HEK293T (cell line): Measurements from ENCODE around the gene MTERF4.

Experiments
- ARNT ChIP-seq: fragments of 450-650 bp; IDR thresholded peaks from 2 replicates; pipeline ENCODE4 v1.6.1; 2017; ENCODE audit warnings: mild to moderate bottlenecking
- ELF4 ChIP-seq: fragments of 450-650 bp; IDR thresholded peaks from 2 replicates; pipeline ENCODE4 v1.6.1; 2017; ENCODE audit warnings: antibody characterized with exemption

DNA sequence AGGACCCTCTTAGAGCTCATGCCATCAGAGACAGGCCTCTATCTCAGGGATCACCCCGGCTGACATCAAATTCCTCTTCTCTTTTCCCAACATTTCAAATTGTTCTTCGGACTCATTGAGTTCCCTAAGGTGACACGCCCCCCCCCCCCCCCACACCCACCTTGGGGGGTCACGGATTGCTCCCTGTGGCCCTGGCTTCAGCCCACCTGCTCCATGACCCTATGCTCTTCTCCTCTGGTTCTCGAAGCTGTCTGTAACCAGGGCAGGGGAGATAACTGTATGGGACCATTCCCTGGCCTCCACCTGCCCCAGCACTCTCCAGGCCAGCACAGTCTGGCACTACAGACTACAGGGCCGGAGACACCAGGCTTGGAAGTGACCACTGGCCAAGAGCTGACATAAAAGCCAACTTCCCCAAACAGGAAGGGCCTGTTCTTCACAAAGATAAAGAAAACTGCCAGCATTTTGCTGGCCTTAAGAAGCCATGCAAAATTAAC, 7.1 kb downstream of the MTERF4 start:
- TF ChIP-seq ARNT (no peak), ELF4 (no peak)
